K562 (cell line): ENCODE data around the gene ZNF581. TPM values are rescaled to one million over a fixed set of nuclear protein-coding genes. Genes with fewer than 3 reads are reported as not detected.

ENCODE experiments used
- ETV6 ChIP-seq, 3 experiments: fragments of 150-350 bp in 1 of 3; sonication (generic) in 1 of 3; formaldehyde crosslinking in 1 of 3; IDR thresholded peaks; 2 replicates each; pipeline versions ENCODE4 v1.6.1 to v1.8.0; 2014 to 2022; ENCODE audit warnings: borderline replicate concordance in 2 of 3, low read depth in 2 of 3, antibody characterized with exemption in 1 of 3, low read length in 1 of 3, mild to moderate bottlenecking in 1 of 3, missing genetic modification reagents in 1 of 3
- FOXP1 ChIP-seq: sonication (generic); formaldehyde crosslinking; IDR thresholded peaks from 2 replicates; pipeline ENCODE4 v1.8.0; 2022; ENCODE audit warnings: mild to moderate bottlenecking, missing genetic modification reagents
- KLF16 ChIP-seq: IDR thresholded peaks from 2 replicates; pipeline ENCODE4 v1.6.1; 2016; ENCODE audit warnings: antibody characterized with exemption
- OTX1 ChIP-seq: fragments of 450-650 bp; formaldehyde crosslinking; IDR thresholded peaks from 2 replicates; pipeline ENCODE4 v1.4.0; 2022; ENCODE audit warnings: mild to moderate bottlenecking
- POLR2G ChIP-seq: fragments of 200-400 bp; formaldehyde crosslinking; IDR thresholded peaks from 2 replicates; pipeline ENCODE4 v1.6.1; 2017; ENCODE audit warnings: low read depth, mild to moderate bottlenecking, antibody characterized with exemption, low read length, moderate library complexity
- PYGO2 ChIP-seq: fragments of 450-650 bp; IDR thresholded peaks from 2 replicates; pipeline ENCODE4 v1.6.1; 2016; ENCODE audit warnings: mild to moderate bottlenecking, missing genetic modification characterization, moderate library complexity, missing compliant biosample characterization
- RCOR1 ChIP-seq, 2 experiments: IDR thresholded peaks; 2 replicates each; pipeline ENCODE4 v1.6.1; 2012; ENCODE audit warnings: low read depth in 2 of 2, low read length in 2 of 2, borderline replicate concordance in 1 of 2, improper control_type of control experiment in 1 of 2
- SRSF3 ChIP-seq: fragments of 200-400 bp; formaldehyde crosslinking; IDR thresholded peaks from 2 replicates; pipeline ENCODE4 v1.6.1; 2016; ENCODE audit warnings: mild to moderate bottlenecking, low read length, moderate library complexity; ENCODE audit not compliant: insufficient read depth
- TGIF2 ChIP-seq: sonication (generic); formaldehyde crosslinking; IDR thresholded peaks from 2 replicates; pipeline ENCODE4 v1.8.1; 2022; ENCODE audit warnings: mild to moderate bottlenecking, missing genetic modification reagents, moderate library complexity
- ZNF121 ChIP-seq: sonication (generic); formaldehyde crosslinking; conservative IDR thresholded peaks from 2 replicates; pipeline ENCODE4 v1.8.0; 2022; ENCODE audit warnings: missing genetic modification reagents
- ZNF263 ChIP-seq: sonication (generic); formaldehyde crosslinking; IDR thresholded peaks from 2 replicates; pipeline ENCODE4 v1.8.0; 2022; ENCODE audit warnings: mild to moderate bottlenecking, missing genetic modification reagents, borderline replicate concordance
- ZNF445 ChIP-seq: fragments of 250-450 bp; sonication (Bioruptor Pico); IDR thresholded peaks from 2 replicates; pipeline ENCODE4 v1.4.0; 2020; ENCODE audit warnings: low read depth, mild to moderate bottlenecking, moderate library complexity
- polyA plus RNA-seq, 8 experiments: library from polyadenylated mRNA; depleted of rRNA in 4 of 8; stranded (reverse) in 5 of 8; unstranded in 3 of 8; fragments of >200 nt; fragmentation: Nextera tagmentation in 2 of 8; fragmentation: Illumina TruSeq in 1 of 8; extraction: Ambion mirVana in 2 of 8; extraction: Trizol in 1 of 8; gene quantifications; 2 replicates each; pipeline versions ENCODE4 v1.2.1 to v1.2.3, GENCODE V29; 2011 to 2014; ENCODE audit warnings: inconsistent platforms in 1 of 8, missing spikeins in 1 of 8
- total RNA-seq, 7 experiments: library from RNA; depleted of rRNA in 6 of 7; stranded (reverse); fragments of >200 nt in 6 of 7; fragmentation: Illumina TruSeq in 2 of 7; extraction: Trizol in 2 of 7; gene quantifications; 2 replicates each; pipeline versions ENCODE4 v1.2.1 to v1.2.3, GENCODE V29; 2011 to 2021; ENCODE audit warnings: low replicate concordance in 1 of 7
- TF ChIP-seq, protein P1 (sequence below): sonication (generic); formaldehyde crosslinking; IDR thresholded peaks from 2 replicates; pipeline ENCODE4 v1.8.0; 2022; ENCODE audit warnings: missing genetic modification reagents, mild to moderate bottlenecking, borderline replicate concordance
- TF ChIP-seq, protein P2 (sequence below): fragments of 250-450 bp; sonication (Bioruptor Pico); IDR thresholded peaks from 2 replicates; pipeline ENCODE4 v1.4.0; 2020; ENCODE audit warnings: mild to moderate bottlenecking, moderate library complexity
- TF ChIP-seq, protein P3 (sequence below): fragments of 250-450 bp; sonication (Bioruptor Pico); IDR thresholded peaks from 2 replicates; pipeline ENCODE4 v1.8.0; 2022; ENCODE audit warnings: moderate library complexity, mild to moderate bottlenecking, inconsistent platforms
- TF ChIP-seq, protein P4 (sequence below): sonication (generic); formaldehyde crosslinking; IDR thresholded peaks from 2 replicates; pipeline ENCODE4 v1.8.0; 2022; ENCODE audit warnings: missing genetic modification reagents, mild to moderate bottlenecking, borderline replicate concordance
- TF ChIP-seq, protein P5 (sequence below): conservative IDR thresholded peaks from 2 replicates; pipeline ENCODE4 v1.6.1; 2011; ENCODE audit warnings: low read depth, mild to moderate bottlenecking, low read length; ENCODE audit not compliant: control insufficient read depth

The ZNF581 gene
- total and polyA plus RNA-seq, 9 of the 15 experiments (the other 6 are each of a cell fraction or from before 2014, with no cell fraction given), result 2.4 to 39.4 (median 15.4) TPM

DNA sequence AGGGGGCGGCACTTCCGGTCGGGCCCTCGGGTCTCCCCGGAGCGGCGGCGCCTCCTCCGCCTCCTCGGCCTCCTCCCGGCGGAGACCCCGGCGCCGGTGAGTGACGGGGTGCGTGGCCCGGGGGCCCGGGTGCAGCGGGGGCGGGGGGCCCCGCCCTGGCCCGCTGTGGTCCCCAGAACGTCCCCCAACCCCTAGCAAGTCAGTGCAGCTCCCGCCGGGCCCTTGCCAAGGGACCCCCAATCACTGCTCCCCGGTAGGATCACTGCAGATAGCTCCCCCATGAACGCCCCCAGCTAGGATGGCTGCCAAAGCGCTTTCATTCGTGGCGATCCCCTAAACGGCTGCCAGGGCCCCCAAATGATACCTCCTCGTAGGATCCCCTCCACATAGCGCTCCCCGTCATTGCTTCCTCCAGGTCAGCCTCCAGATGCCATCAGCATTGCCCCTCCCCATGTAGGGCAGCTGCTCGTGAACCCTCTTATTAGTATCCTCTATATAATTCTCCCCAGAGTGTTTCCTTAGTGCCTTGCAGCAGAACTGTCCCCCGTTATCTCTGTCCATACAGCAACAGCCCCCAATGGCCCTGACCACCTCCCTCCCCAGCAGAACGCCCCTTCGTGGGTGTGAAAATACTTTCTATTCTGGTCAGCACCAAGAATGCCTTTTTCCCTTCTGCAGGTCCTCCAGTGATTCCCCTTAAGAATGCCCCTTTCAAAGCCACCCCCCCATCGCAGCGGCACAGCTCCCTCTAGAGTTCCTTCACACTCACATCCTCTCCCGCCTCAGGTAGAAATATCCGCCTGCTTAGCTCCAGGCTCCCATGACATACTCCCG, 37.6 kb upstream of the ZNF581 start, which contains the start of gene ZNF865 (continued):
- TF ChIP-seq ZNF121 (CRISPR knock-in tag) (0 out of 2 replicates have a peak, but pooled peaks have one; percentile 6), KLF16 (0 out of 2 replicates have a peak, but pooled peaks have one; percentile 47), PYGO2 (tag) (no peak), OTX1 (CRISPR knock-in tag) (0 out of 2 replicates have a peak, but pooled peaks have one; percentile 55), TGIF2 (CRISPR knock-in tag) (no peak), SRSF3 (no peak), RCOR1 (IDR thresholded peaks at IDR 0.05; ENCODE audit: borderline replicate concordance in 1 of 2, low read depth in 2 of 2, low read length in 2 of 2) (0 out of 4 replicates have a peak, but pooled peaks of 1 of the 2 experiments have one; percentile 30), ETV6 (IDR thresholded peaks at IDR 0.05; ENCODE audit: borderline replicate concordance in 1 of 2, low read depth in 2 of 2, low read length in 1 of 2) (0 out of 4 replicates have a peak, but pooled peaks of 1 of the 2 experiments have one; percentile 19), ETV6 (CRISPR knock-in tag; IDR thresholded peaks at IDR 0.05; ENCODE audit: borderline replicate concordance) (no peak), FOXP1 (CRISPR knock-in tag) (no peak; the same call in 1 of the 2 replicates), POLR2G (peak; percentile 78), ZNF445 (no peak), ZNF263 (CRISPR knock-in tag) (no peak)
- TF ChIP-seq, protein P1, sequence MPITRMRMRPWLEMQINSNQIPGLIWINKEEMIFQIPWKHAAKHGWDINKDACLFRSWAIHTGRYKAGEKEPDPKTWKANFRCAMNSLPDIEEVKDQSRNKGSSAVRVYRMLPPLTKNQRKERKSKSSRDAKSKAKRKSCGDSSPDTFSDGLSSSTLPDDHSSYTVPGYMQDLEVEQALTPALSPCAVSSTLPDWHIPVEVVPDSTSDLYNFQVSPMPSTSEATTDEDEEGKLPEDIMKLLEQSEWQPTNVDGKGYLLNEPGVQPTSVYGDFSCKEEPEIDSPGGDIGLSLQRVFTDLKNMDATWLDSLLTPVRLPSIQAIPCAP, result no peak
- TF ChIP-seq, protein P2, sequence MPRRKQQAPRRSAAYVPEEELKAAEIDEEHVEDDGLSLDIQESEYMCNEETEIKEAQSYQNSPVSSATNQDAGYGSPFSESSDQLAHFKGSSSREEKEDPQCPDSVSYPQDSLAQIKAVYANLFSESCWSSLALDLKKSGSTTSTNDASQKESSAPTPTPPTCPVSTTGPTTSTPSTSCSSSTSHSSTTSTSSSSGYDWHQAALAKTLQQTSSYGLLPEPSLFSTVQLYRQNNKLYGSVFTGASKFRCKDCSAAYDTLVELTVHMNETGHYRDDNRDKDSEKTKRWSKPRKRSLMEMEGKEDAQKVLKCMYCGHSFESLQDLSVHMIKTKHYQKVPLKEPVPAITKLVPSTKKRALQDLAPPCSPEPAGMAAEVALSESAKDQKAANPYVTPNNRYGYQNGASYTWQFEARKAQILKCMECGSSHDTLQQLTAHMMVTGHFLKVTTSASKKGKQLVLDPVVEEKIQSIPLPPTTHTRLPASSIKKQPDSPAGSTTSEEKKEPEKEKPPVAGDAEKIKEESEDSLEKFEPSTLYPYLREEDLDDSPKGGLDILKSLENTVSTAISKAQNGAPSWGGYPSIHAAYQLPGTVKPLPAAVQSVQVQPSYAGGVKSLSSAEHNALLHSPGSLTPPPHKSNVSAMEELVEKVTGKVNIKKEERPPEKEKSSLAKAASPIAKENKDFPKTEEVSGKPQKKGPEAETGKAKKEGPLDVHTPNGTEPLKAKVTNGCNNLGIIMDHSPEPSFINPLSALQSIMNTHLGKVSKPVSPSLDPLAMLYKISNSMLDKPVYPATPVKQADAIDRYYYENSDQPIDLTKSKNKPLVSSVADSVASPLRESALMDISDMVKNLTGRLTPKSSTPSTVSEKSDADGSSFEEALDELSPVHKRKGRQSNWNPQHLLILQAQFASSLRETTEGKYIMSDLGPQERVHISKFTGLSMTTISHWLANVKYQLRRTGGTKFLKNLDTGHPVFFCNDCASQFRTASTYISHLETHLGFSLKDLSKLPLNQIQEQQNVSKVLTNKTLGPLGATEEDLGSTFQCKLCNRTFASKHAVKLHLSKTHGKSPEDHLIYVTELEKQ (CRISPR knock-in tag), result no peak
- TF ChIP-seq, protein P3, sequence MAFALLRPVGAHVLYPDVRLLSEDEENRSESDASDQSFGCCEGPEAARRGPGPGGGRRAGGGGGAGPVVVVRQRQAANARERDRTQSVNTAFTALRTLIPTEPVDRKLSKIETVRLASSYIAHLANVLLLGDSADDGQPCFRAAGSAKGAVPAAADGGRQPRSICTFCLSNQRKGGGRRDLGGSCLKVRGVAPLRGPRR (CRISPR knock-in tag), result no peak
- TF ChIP-seq, protein P4, sequence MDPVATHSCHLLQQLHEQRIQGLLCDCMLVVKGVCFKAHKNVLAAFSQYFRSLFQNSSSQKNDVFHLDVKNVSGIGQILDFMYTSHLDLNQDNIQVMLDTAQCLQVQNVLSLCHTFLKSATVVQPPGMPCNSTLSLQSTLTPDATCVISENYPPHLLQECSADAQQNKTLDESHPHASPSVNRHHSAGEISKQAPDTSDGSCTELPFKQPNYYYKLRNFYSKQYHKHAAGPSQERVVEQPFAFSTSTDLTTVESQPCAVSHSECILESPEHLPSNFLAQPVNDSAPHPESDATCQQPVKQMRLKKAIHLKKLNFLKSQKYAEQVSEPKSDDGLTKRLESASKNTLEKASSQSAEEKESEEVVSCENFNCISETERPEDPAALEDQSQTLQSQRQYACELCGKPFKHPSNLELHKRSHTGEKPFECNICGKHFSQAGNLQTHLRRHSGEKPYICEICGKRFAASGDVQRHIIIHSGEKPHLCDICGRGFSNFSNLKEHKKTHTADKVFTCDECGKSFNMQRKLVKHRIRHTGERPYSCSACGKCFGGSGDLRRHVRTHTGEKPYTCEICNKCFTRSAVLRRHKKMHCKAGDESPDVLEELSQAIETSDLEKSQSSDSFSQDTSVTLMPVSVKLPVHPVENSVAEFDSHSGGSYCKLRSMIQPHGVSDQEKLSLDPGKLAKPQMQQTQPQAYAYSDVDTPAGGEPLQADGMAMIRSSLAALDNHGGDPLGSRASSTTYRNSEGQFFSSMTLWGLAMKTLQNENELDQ (CRISPR knock-in tag), result no peak
- TF ChIP-seq, protein P5, sequence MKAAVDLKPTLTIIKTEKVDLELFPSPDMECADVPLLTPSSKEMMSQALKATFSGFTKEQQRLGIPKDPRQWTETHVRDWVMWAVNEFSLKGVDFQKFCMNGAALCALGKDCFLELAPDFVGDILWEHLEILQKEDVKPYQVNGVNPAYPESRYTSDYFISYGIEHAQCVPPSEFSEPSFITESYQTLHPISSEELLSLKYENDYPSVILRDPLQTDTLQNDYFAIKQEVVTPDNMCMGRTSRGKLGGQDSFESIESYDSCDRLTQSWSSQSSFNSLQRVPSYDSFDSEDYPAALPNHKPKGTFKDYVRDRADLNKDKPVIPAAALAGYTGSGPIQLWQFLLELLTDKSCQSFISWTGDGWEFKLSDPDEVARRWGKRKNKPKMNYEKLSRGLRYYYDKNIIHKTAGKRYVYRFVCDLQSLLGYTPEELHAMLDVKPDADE, result no peak
